RCC 7860 (cell line): ENCODE measurements around the gene SUSD2.
"Not testable (repeated sequence)": the region's sequence is repeated elsewhere in the genome, so short reads cannot be mapped to it uniquely, and the experiment has no call there.

Experiments used
- DNase-seq: peaks from one replicate; pipeline ENCODE4 v3.0.0-alpha.2; 2015; ENCODE audit warnings: low spot score
- FAIRE-seq: peaks from 2 replicates; lab custom pipeline; 2012; peaks lifted over from hg19 to GRCh38; lab: Jason Lieb, UNC

The SUSD2 gene

GRCh38 chr22:24187731-24188644 lies 6.7 kb downstream of the SUSD2 start:
- FAIRE-seq: no peak
- DNase-seq: no peak

GRCh38 chr22:24188705-24189248 lies 7.5 kb downstream of the SUSD2 start:
- no peak for DNase-seq
- no peak for FAIRE-seq

GRCh38 chr22:24189249-24190158 lies 8.2 kb downstream of the SUSD2 start:
- no peak for FAIRE-seq
- DNase-seq: peak; percentile 45

GRCh38 chr22:24190159-24190540 lies 8.9 kb downstream of the SUSD2 start:
- DNase-seq (no peak), FAIRE-seq (no peak)

GRCh38 chr22:24190596-24191208 lies 9.4 kb downstream of the SUSD2 start:
- DNase-seq: no peak
- no peak for FAIRE-seq

- DNase-seq (no peak), FAIRE-seq (no peak)
These were observed 10.1 kb downstream of the SUSD2 start for GRCh38 chr22:24191381-24191841.

GRCh38 chr22:24191893-24192292 lies 10.6 kb downstream of the SUSD2 start:
- DNase-seq (no peak), FAIRE-seq (no peak)

GRCh38 chr22:24198682-24199052 lies 17.4 kb downstream of the SUSD2 start:
- FAIRE-seq (no peak), DNase-seq (no peak)

GRCh38 chr22:24200619-24201212 lies 19.4 kb downstream of the SUSD2 start:
- FAIRE-seq: peak; percentile 52

GRCh38 chr22:24201681-24202614 lies 20.7 kb downstream of the SUSD2 start:
- DNase-seq (peak; percentile 10), FAIRE-seq (no peak)

More at GRCh38 chr22:24200619-24201212, 19.4 kb downstream of the SUSD2 start:
- DNase-seq: peak; percentile 67

- peak; percentile 30 for DNase-seq
- FAIRE-seq: not testable (repeated sequence)
These were observed 22.6 kb downstream of the SUSD2 start for GRCh38 chr22:24203856-24204255.

- no peak for FAIRE-seq
These were observed 24.3 kb downstream of the SUSD2 start for GRCh38 chr22:24205438-24206195.

GRCh38 chr22:24206460-24207263 lies 25.4 kb downstream of the SUSD2 start:
- FAIRE-seq: not testable (repeated sequence)
- peak; percentile 16 for DNase-seq

More at GRCh38 chr22:24205438-24206195, 24.3 kb downstream of the SUSD2 start:
- no peak for DNase-seq

- DNase-seq (no peak), FAIRE-seq (no peak)
These were observed 26.2 kb downstream of the SUSD2 start for GRCh38 chr22:24207264-24208011.

- DNase-seq: peak; percentile 62
- no peak for FAIRE-seq
These were observed 26.9 kb downstream of the SUSD2 start for GRCh38 chr22:24208012-24208749.

GRCh38 chr22:24209016-24209415 lies 27.7 kb downstream of the SUSD2 start:
- FAIRE-seq (no peak), DNase-seq (no peak)
